PC-3 (cell line): ENCODE results near the gene TK2. TPM values are rescaled to one million over a fixed set of nuclear protein-coding genes. Genes with fewer than 3 reads are reported as not detected.

Experiments
- ATAC-seq: fragments of 200-7000 bp; cut with Tn5 transposase; 2 replicates; pipeline ENCODE4 v1.9.1; 2020; ENCODE audit warnings: mild to moderate bottlenecking, moderate library complexity
- BruUV-seq: library from RNA; stranded (reverse); fragments of 400-500 nt; replicated peaks from 2 replicates; lab custom pipeline; 2021; lab: Mats Ljungman, UMichigan
- CTCF ChIA-PET: fragments of 300-600 bp; sonication (Branson Sonifier 250); formaldehyde crosslinking; loops from one replicate; lab custom pipeline; 2022; ENCODE audit warnings: antibody characterized with exemption; lab: Charles Lee
- POLR2A ChIA-PET: fragments of 300-600 bp; sonication (Branson Sonifier 250); formaldehyde crosslinking; loops from one replicate; lab custom pipeline; 2022; ENCODE audit warnings: antibody characterized with exemption; ENCODE audit not compliant: unreplicated experiment; lab: Charles Lee
- DNase-seq: peaks from one replicate; pipeline ENCODE4 v3.0.0-alpha.2; 2015
- H2AFZ ChIP-seq: fragments of 300-600 bp; sonication (generic); 2 replicates; pipeline ENCODE4 v1.6.0; 2016; ENCODE audit warnings: antibody characterized with exemption, low read length
- H3F3A ChIP-seq: fragments of 300-600 bp; sonication (generic); one replicate; pipeline ENCODE4 v1.6.0; 2017; ENCODE audit warnings: antibody characterized with exemption, low read length, control low read depth, mild to moderate bottlenecking; ENCODE audit not compliant: unreplicated experiment
- H3K27ac ChIP-seq: fragments of 300-600 bp; sonication (generic); 2 replicates; pipeline ENCODE4 v1.5.1; 2016; ENCODE audit warnings: mild to moderate bottlenecking, low read length
- H3K27me3 ChIP-seq: fragments of 300-600 bp; sonication (generic); 2 replicates; pipeline ENCODE4 v1.6.1; 2016; ENCODE audit warnings: low read length, mixed read lengths
- H3K36me3 ChIP-seq: fragments of 300-600 bp; sonication (generic); 2 replicates; pipeline ENCODE4 v1.6.1; 2016; ENCODE audit warnings: low read depth, mixed run types, low read length, mixed read lengths
- H3K4me1 ChIP-seq: fragments of 300-600 bp; sonication (generic); 2 replicates; pipeline ENCODE4 v1.5.1; 2016; ENCODE audit warnings: low read length; ENCODE audit not compliant: insufficient read depth
- H3K4me2 ChIP-seq: fragments of 300-600 bp; sonication (generic); 2 replicates; pipeline ENCODE4 v1.6.0; 2016; ENCODE audit warnings: low read length
- H3K4me3 ChIP-seq: fragments of 300-600 bp; sonication (generic); 2 replicates; pipeline ENCODE4 v1.5.1; 2016; ENCODE audit warnings: mild to moderate bottlenecking, low read length, mixed read lengths
- H3K79me2 ChIP-seq: fragments of 300-600 bp; sonication (generic); 2 replicates; pipeline ENCODE4 v1.6.1; 2017; ENCODE audit warnings: low read length, mixed read lengths
- H3K9ac ChIP-seq: fragments of 300-600 bp; sonication (generic); 2 replicates; pipeline ENCODE4 v1.6.0; 2016; ENCODE audit warnings: mild to moderate bottlenecking, low read length
- H3K9me2 ChIP-seq: fragments of 300-600 bp; sonication (generic); replicated peaks from 2 replicates; pipeline ENCODE4 v1.6.1; 2016; ENCODE audit warnings: mixed run types, low read length, mixed read lengths
- H3K9me3 ChIP-seq: fragments of 300-600 bp; sonication (generic); 2 replicates; pipeline ENCODE4 v1.6.1; 2016; ENCODE audit warnings: low read length, mixed read lengths
- H4K20me1 ChIP-seq: fragments of 300-600 bp; sonication (generic); 2 replicates; pipeline ENCODE4 v1.6.1; 2016; ENCODE audit warnings: low read length, mixed read lengths
- EZH2 ChIP-seq: fragments of 300-600 bp; sonication (generic); IDR thresholded peaks from one replicate; pipeline ENCODE4 v1.6.1; 2017; ENCODE audit warnings: antibody characterized with exemption, mild to moderate bottlenecking, low read length; ENCODE audit not compliant: unreplicated experiment
- EZH2phosphoT487 ChIP-seq: fragments of 300-600 bp; sonication (generic); IDR thresholded peaks from 2 replicates; pipeline ENCODE4 v1.6.1; 2018; ENCODE audit warnings: mild to moderate bottlenecking, antibody characterized with exemption, low read length, borderline replicate concordance
- intact Hi-C: fragments of 100-400 bp; cut with micrococcal nuclease; formaldehyde crosslinking; loops from 2 replicates; pipeline ENCODE4 v1.9.0; 2023
- total RNA-seq: library from RNA; depleted of rRNA; stranded (reverse); fragments of >200 nt; gene quantifications from 2 replicates; pipeline ENCODE4 v1.2.3, GENCODE V29; 2014
- TF ChIP-seq, protein P1 (sequence below): fragments of 300-600 bp; sonication (generic); conservative IDR thresholded peaks from 2 replicates; pipeline ENCODE4 v1.5.1; 2017; ENCODE audit warnings: antibody characterized with exemption, low read depth, mild to moderate bottlenecking, low read length

TK2 gene
- total RNA-seq, 1 experiment from 2014 or later: 8.3 TPM

DNA sequence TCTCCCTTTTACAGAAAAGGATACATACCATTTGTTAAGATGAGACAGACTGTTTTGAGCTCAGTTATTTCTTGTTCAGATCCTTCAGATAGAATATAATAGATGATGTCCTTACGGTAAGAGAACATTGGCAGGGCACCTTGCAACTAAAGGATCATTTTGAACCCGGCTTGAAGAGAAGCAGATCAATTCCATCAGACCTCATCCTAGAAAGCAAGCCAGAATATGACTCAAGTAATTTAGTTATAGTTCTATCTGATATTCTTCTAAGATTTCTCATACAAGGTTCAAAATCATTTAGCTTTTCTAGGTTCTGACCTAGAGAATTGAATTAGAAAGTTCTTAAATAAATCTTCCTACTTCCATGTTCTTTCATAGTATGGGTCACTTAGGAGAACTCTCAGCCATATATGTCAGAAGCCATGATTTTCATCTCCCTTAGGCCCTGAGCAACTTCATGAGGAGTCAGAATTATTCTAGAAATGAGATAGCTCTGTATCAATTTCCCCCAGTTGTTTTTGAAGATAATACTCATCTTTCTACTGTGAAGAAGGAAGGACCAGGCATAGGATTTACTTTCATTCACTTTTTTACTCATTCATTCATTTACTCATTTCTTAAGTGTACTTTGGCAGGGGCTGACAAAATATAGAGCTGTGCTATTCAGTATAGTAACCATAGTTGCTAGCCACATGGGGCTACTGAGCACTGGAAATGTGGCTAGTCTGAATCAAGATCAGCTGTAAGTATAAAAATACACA, 13.8 kb upstream of the TK2 start:
- Histone ChIP-seq H4K20me1 (no peaks in the 10 kb centered on the region), H3K9ac (no peak overlapping the region), H3F3A (no peaks in the 10 kb centered on the region), H3K79me2 (no peaks in the 10 kb centered on the region), H3K27ac (no peak overlapping the region), H3K36me3 (no peaks in the 10 kb centered on the region), H3K4me1 (no peaks in the 10 kb centered on the region), H3K4me3 (no peak overlapping the region), H3K27me3 (no peaks in the 10 kb centered on the region), H3K9me2 (no peaks in the 10 kb centered on the region), H2AFZ (no peak overlapping the region), H3K4me2 (no peak overlapping the region), H3K9me3 (no peaks in the 10 kb centered on the region)
- POLR2A ChIA-PET: interaction anchor here (0.7 kb wide), 1 partner anchor 267 kb away, joined by 3 read pairs; the partner anchor contains the start of gene NAE1
- intact Hi-C loops: loop anchor here (2.0 kb wide), 1 partner anchor 41 kb away; the partner anchor contains the start of gene CMTM3
- TF ChIP-seq, protein P1, sequence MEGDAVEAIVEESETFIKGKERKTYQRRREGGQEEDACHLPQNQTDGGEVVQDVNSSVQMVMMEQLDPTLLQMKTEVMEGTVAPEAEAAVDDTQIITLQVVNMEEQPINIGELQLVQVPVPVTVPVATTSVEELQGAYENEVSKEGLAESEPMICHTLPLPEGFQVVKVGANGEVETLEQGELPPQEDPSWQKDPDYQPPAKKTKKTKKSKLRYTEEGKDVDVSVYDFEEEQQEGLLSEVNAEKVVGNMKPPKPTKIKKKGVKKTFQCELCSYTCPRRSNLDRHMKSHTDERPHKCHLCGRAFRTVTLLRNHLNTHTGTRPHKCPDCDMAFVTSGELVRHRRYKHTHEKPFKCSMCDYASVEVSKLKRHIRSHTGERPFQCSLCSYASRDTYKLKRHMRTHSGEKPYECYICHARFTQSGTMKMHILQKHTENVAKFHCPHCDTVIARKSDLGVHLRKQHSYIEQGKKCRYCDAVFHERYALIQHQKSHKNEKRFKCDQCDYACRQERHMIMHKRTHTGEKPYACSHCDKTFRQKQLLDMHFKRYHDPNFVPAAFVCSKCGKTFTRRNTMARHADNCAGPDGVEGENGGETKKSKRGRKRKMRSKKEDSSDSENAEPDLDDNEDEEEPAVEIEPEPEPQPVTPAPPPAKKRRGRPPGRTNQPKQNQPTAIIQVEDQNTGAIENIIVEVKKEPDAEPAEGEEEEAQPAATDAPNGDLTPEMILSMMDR: no peak
- no peak for TF ChIP-seq EZH2
- TF ChIP-seq EZH2phosphoT487: no peak
- CTCF ChIA-PET: no interaction called here
- no peak for ATAC-seq
- DNase-seq: no peak
- no TSS peak for BruUV-seq

DNA sequence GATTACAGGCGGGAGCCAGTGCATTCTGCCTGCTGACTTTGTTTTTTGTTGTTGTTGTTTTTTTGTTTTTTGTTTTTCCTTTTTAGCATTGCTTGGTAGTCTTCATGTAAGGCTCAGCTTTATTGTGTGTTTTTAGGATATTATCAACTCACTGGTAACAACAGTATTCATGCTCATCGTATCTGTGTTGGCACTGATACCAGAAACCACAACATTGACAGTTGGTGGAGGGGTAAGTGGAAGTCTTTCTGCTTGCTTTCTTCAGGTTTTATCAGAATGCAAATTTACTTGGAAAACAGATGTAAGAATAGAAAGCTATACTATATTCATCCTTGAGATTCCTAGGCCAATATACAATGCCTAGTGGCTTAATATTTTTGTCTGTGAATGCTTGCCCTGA, 13.1 kb upstream of the TK2 start:
- Histone ChIP-seq H4K20me1 (no peaks in the 10 kb centered on the region), H3K27ac (no peak overlapping the region), H3K9me3 (no peaks in the 10 kb centered on the region), H3K79me2 (no peaks in the 10 kb centered on the region), H3F3A (no peaks in the 10 kb centered on the region), H3K9ac (no peak overlapping the region), H2AFZ (no peak overlapping the region), H3K36me3 (no peaks in the 10 kb centered on the region), H3K4me1 (no peaks in the 10 kb centered on the region), H3K27me3 (no peaks in the 10 kb centered on the region), H3K9me2 (no peaks in the 10 kb centered on the region), H3K4me2 (no peak overlapping the region), H3K4me3 (no peak overlapping the region)
- BruUV-seq: no TSS peak
- TF ChIP-seq EZH2phosphoT487 (no peak), EZH2 (no peak)
- TF ChIP-seq, protein P1: no peak
- no peak for ATAC-seq
- DNase-seq: no peak
- intact Hi-C loops: loop anchor here (2.0 kb wide), 1 partner anchor 42 kb away; the partner anchor contains the start of gene CMTM3
- ChIA-PET POLR2A (interaction anchor here (0.7 kb wide), 1 partner anchor 268 kb away, joined by 3 read pairs; the partner anchor contains the start of gene NAE1), CTCF (interaction anchor here (1.0 kb wide), 1 partner anchor 310 kb away, joined by 4 read pairs; no protein-coding TSS in a partner anchor)

DNA sequence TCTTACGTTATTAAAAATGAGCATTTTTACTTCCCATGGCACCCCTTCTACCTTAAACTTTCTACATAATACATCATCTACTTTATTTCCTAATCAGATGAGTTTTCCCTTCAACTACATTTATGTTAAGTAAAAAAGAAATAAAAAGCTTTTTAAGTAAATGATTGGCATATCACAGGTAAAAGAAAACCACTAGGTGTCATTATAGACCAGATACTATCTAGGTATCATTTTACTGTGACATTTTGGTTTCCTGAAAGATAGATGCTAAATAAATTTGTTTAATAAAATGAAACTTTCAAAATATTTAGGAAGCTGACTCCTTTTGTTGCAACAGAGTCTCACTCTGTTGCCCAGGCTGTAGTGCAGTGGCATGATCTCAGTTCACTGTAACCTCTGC, 12.5 kb upstream of the TK2 start:
- no peaks in the 10 kb centered on the region for H3K79me2 ChIP-seq
- H4K20me1 ChIP-seq: no peaks in the 10 kb centered on the region
- intact Hi-C loops: loop anchor here (2.0 kb wide), 1 partner anchor 42 kb away; the partner anchor contains the start of gene CMTM3
- no TSS peak for BruUV-seq
- H3F3A ChIP-seq: no peaks in the 10 kb centered on the region
- H3K4me2 ChIP-seq: no peak overlapping the region
- H3K27me3 ChIP-seq: no peaks in the 10 kb centered on the region
- POLR2A ChIA-PET: no interaction called here
- TF ChIP-seq EZH2phosphoT487 (no peak), EZH2 (no peak)
- TF ChIP-seq, protein P1: peak; percentile 40; the same call in 1 of the 2 replicates
- ATAC-seq (no peak), DNase-seq (no peak)
- H3K9me2 ChIP-seq: no peaks in the 10 kb centered on the region
- no peak overlapping the region for H2AFZ ChIP-seq
- H3K4me1 ChIP-seq: no peaks in the 10 kb centered on the region
- CTCF ChIA-PET: interaction anchor here (0.6 to 1.0 kb wide), 2 partner anchors 311 to 1243 kb away, joined by 3 to 4 read pairs; no protein-coding TSS in a partner anchor
- H3K27ac ChIP-seq: peak overlapping the region; percentile 46
- H3K4me3 ChIP-seq: no peak overlapping the region
- H3K36me3 ChIP-seq: no peaks in the 10 kb centered on the region
- no peaks in the 10 kb centered on the region for H3K9me3 ChIP-seq
- peak overlapping the region; percentile 17; the same call in 1 of the 2 replicates for H3K9ac ChIP-seq
